GM10248 (cell line): ENCODE results near the gene SCGN.

Source experiments
- CTCF ChIA-PET: fragments of 300-600 bp; sonication (Branson Sonifier 250); formaldehyde crosslinking; extraction: SDS; loops from one replicate; lab custom pipeline; 2021; ENCODE audit warnings: antibody characterized with exemption; lab: Yijun Ruan, JAX
- POLR2A ChIA-PET: fragments of 350-650 bp; sonication (Branson Sonifier 250); formaldehyde crosslinking; extraction: SDS; loops from one replicate; lab custom pipeline; 2020; ENCODE audit warnings: antibody characterized with exemption; lab: Yijun Ruan, JAX
- DNase-seq: peaks from one replicate; pipeline ENCODE4 v3.0.0; 2012; ENCODE audit errors: extremely low spot score
- CTCF ChIP-seq: IDR thresholded peaks from 2 replicates; pipeline ENCODE4 v1.5.1; 2012; ENCODE audit warnings: mild to moderate bottlenecking, low read depth; ENCODE audit errors: extremely low read depth, missing control alignments, control extremely low read depth

SCGN gene

GRCh38 chr6:25623065-25623464, 28.9 kb upstream of the SCGN start:
- POLR2A ChIA-PET: no interaction called here

DNA sequence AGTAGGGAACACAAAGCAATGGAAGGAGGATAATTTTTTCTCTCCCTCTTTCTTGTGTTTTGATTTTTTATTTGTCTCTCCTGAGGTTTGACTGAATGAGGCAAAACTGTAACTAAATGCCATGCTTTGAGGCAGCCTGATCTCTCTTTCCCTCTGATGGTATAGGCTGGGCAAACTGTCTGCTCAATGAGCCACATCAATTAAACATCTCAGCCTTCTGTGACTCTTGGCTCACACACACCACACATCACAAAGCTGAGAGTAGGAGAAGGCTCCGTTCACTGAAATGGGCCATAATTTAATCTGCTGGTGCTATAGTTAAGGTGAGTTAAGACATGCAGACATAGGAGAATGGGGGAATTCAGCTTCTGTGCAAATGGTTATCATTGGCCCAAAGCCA, 28.1 kb upstream of the SCGN start:
- CTCF ChIA-PET: interaction anchor here (1.3 to 2.2 kb wide), 2 partner anchors 11 to 358 kb away, joined by 4 to 6 read pairs; no protein-coding TSS in a partner anchor
- no peak for DNase-seq
- POLR2A ChIA-PET: no interaction called here
- no peak for TF ChIP-seq CTCF

More at GRCh38 chr6:25623065-25623464, 28.9 kb upstream of the SCGN start:
- no peak for DNase-seq
- CTCF ChIA-PET: no interaction called here
- TF ChIP-seq CTCF: no peak

DNA sequence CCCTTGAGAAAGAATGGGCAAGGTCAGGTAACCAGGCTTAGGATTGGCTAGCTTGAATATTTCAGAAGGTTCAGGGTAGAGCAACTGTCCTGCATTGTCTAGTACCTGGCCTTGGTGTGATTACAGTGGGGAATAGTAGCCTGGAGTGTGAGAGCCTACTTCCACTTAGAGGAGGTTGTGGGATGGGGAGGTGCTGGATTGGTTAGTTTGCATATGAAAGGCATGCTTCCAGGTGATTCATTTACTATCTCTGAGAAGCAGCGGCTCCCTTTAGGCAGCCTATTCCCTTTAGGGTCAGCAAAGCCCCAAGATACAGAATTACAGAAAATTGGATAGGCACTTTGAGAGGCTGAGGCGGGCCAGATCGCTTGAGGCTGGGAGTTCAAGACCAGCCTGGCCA, 25.0 kb upstream of the SCGN start:
- CTCF ChIA-PET: no interaction called here
- POLR2A ChIA-PET: no interaction called here
- DNase-seq: no peak
- no peak for TF ChIP-seq CTCF

DNA sequence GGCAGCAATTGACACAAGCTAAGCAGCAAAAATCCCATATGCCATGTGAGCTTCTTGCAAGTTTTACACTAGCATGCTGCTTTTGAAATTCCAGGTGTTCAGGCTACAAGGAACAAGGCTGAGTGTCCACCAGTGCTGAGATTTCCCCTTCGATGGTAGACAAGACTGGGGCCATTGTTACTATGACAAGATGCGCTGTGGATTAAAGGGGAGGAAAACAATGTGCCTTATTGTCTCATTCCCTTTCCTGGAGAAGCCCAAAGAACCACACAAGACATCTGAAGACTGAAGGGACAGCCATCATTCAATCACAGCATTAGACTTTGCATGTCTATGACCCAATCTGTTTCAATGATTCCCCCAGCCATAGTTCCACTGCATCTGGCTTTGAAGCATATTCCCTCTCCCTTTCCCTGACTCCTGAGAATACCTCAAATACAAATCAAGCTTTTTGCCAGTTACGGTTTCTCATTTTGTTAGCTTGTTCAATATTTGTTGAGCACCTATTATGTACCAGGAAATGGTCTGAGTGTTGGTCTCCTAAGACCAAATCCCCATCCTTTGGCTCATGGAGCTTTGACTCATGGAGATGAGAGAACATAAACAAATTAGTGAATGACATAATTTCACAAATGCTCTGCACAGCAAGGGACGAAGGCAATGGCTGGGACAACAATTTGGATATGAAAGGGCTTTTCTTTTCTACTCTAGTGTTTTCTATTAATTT, 23.4 kb upstream of the SCGN start:
- POLR2A ChIA-PET: no interaction called here
- TF ChIP-seq CTCF: no peak
- DNase-seq: no peak
- CTCF ChIA-PET: interaction anchor here (0.7 to 1.1 kb wide), 2 partner anchors 11 to 164 kb away, joined by 3 to 4 read pairs; no protein-coding TSS in a partner anchor

DNA sequence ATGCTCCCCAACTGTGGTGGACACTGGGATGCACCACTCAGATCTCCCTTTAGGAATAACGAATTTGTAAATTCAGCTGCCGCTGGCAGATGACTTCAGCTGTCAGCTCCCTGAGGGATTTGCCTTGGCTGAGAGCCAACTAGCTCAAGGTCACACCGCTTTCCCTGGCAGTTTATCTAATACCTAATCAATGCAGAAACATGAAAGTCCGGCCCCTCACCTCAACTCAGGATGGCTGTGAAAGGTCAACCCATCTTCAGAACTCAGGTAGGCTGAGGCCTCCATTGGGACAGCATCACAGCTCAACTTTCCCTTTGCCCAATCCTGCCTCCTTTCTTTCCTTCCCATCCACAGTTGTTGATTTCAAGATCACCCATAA, 22.8 kb upstream of the SCGN start:
- ChIA-PET CTCF (interaction anchor here (0.7 to 1.1 kb wide), 2 partner anchors 11 to 165 kb away, joined by 3 to 4 read pairs; no protein-coding TSS in a partner anchor), POLR2A (no interaction called here)
- TF ChIP-seq CTCF: no peak
- no peak for DNase-seq

GRCh38 chr6:25630508-25631278, 21.3 kb upstream of the SCGN start:
- CTCF ChIA-PET: interaction anchor here (1.1 kb wide), 1 partner anchor 74 kb away, joined by 3 read pairs; no protein-coding TSS in a partner anchor
- TF ChIP-seq CTCF: no peak
- DNase-seq: no peak
- POLR2A ChIA-PET: no interaction called here
